HepG2 (cell line): ENCODE data around the gene FAM222B. TPM values are rescaled to one million over a fixed set of nuclear protein-coding genes. Genes with fewer than 3 reads are reported as not detected.

Experiments used
- KDM5B ChIP-seq: sonication (generic); formaldehyde crosslinking; IDR thresholded peaks from 2 replicates; pipeline ENCODE4 v1.4.0; 2020; ENCODE audit warnings: missing genetic modification reagents, mild to moderate bottlenecking, borderline replicate concordance
- MBNL3 ChIP-seq: fragments of 250-450 bp; sonication (Bioruptor Pico); conservative IDR thresholded peaks from 2 replicates; pipeline ENCODE4 v1.8.0; 2022; ENCODE audit warnings: mild to moderate bottlenecking, inconsistent platforms
- NCOA1 ChIP-seq: sonication (generic); formaldehyde crosslinking; IDR thresholded peaks from 2 replicates; pipeline ENCODE4 v1.9.0; 2021; ENCODE audit warnings: missing genetic modification reagents
- YY1 ChIP-seq: IDR thresholded peaks from 2 replicates; pipeline ENCODE4 v1.6.1; 2011; ENCODE audit warnings: low read length, low read depth, moderate library complexity, mild to moderate bottlenecking; ENCODE audit not compliant: insufficient read depth, insufficient replicate concordance
- ZNF720 ChIP-seq: sonication (generic); formaldehyde crosslinking; IDR thresholded peaks from 2 replicates; pipeline ENCODE4 v1.4.0; 2020; ENCODE audit warnings: missing genetic modification reagents
- ZNF768 ChIP-seq: sonication (generic); formaldehyde crosslinking; IDR thresholded peaks from 2 replicates; pipeline ENCODE4 v1.4.0; 2020; ENCODE audit warnings: missing genetic modification reagents
- ZSCAN30 ChIP-seq: sonication (generic); formaldehyde crosslinking; IDR thresholded peaks from 2 replicates; pipeline ENCODE4 v1.5.0; 2020; ENCODE audit warnings: mild to moderate bottlenecking, missing genetic modification reagents
- polyA plus RNA-seq, 8 experiments: library from polyadenylated mRNA; depleted of rRNA in 3 of 8; stranded (reverse) in 7 of 8; unstranded in 1 of 8; fragments of >200 nt; fragmentation: Illumina TruSeq in 4 of 8; extraction: Trizol in 4 of 8; gene quantifications; 2 replicates each; pipeline versions ENCODE4 v1.2.1 to v1.2.3, GENCODE V29; 2011 to 2016; ENCODE audit warnings: low read depth in 4 of 8, missing spikeins in 1 of 8, mixed read lengths in 1 of 8; ENCODE audit not compliant: insufficient read depth in 1 of 8
- total RNA-seq, 5 experiments: library from RNA; depleted of rRNA; stranded (reverse); fragments of >200 nt; fragmentation: Illumina TruSeq; extraction: Trizol; gene quantifications; 2 replicates each; pipeline ENCODE4 v1.2.3, GENCODE V29; 2016; ENCODE audit warnings: low read depth in 1 of 5
- TF ChIP-seq, protein P1 (sequence below): sonication (generic); formaldehyde crosslinking; IDR thresholded peaks from 2 replicates; pipeline ENCODE4 v1.4.0; 2020; ENCODE audit warnings: missing genetic modification reagents
- TF ChIP-seq, protein P2 (sequence below), 2 experiments: fragments of 450-650 bp in 1 of 2; sonication (generic) in 1 of 2; formaldehyde crosslinking in 1 of 2; IDR thresholded peaks; 2 replicates each; pipeline versions ENCODE4 v1.6.1 to v1.8.0; 2016 to 2022; ENCODE audit warnings: antibody characterized with exemption in 1 of 2, mild to moderate bottlenecking in 1 of 2, missing genetic modification reagents in 1 of 2
- TF ChIP-seq, protein P3 (sequence below): sonication (generic); formaldehyde crosslinking; IDR thresholded peaks from 2 replicates; pipeline ENCODE4 v1.4.0; 2020; ENCODE audit warnings: mild to moderate bottlenecking, missing genetic modification reagents
- TF ChIP-seq, protein P4 (sequence below): sonication (generic); formaldehyde crosslinking; IDR thresholded peaks from 2 replicates; pipeline ENCODE4 v1.5.1; 2020; ENCODE audit warnings: mild to moderate bottlenecking, missing genetic modification reagents

The FAM222B gene
- total and polyA plus RNA-seq, 2 of the 13 experiments (the other 11 are each of a cell fraction or from before 2014, with no cell fraction given) = 3.5 to 7.3 TPM

DNA sequence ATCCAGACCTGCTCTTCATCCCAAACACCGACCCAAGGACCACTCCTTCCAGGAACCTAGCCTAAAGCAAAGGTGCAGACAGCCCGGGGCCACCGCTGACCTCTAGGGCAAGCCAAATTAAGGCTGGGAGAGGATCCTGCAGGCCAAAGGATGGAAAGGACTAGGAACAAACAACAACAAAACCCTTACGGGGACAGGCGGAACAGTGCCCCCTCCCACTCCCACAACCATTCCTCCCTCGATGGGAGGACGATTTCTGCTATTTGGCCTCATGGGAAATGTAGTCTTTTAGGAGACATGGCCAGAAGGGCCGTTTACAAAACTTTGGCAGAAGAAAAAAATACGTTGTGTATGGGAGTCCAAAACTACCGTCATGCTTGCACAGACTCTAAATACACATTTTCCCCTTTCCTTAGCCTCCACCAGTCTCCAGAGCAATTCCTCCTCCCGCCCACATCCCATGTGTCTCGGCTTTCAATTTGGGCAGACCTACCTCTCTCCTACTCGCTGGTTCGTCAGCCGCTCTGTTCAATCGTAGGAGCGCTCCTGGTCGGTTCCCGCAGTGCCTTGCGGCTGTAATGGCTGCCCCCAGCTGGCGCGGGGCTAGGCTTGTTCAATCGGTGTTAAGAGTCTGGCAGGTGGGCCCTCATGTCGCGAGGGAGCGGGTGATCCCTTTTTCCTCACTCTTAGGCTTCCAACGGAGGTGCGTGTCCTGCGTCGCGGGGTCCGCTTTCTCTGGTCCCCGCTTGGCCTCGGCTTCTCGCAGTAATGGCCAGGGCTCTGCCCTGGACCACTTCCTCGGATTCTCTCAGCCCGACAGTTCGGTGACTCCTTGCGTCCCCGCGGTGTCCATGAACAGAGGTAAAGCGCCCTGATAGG, 12.1 kb upstream of the FAM222B start, which contains the start of gene ERAL1 (continued):
- TF ChIP-seq KDM5B (CRISPR knock-in tag) (peak; percentile 86; the same call in 1 of the 2 replicates), ZSCAN30 (CRISPR knock-in tag) (no peak), MBNL3 (no peak), ZNF720 (CRISPR knock-in tag) (no peak), ZNF768 (CRISPR knock-in tag) (peak; percentile 81), NCOA1 (CRISPR knock-in tag) (no peak), YY1 (peak; percentile 99)
- TF ChIP-seq, protein P1, sequence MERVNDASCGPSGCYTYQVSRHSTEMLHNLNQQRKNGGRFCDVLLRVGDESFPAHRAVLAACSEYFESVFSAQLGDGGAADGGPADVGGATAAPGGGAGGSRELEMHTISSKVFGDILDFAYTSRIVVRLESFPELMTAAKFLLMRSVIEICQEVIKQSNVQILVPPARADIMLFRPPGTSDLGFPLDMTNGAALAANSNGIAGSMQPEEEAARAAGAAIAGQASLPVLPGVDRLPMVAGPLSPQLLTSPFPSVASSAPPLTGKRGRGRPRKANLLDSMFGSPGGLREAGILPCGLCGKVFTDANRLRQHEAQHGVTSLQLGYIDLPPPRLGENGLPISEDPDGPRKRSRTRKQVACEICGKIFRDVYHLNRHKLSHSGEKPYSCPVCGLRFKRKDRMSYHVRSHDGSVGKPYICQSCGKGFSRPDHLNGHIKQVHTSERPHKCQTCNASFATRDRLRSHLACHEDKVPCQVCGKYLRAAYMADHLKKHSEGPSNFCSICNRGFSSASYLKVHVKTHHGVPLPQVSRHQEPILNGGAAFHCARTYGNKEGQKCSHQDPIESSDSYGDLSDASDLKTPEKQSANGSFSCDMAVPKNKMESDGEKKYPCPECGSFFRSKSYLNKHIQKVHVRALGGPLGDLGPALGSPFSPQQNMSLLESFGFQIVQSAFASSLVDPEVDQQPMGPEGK (CRISPR knock-in tag) = peak; percentile 95
- TF ChIP-seq, protein P2, sequence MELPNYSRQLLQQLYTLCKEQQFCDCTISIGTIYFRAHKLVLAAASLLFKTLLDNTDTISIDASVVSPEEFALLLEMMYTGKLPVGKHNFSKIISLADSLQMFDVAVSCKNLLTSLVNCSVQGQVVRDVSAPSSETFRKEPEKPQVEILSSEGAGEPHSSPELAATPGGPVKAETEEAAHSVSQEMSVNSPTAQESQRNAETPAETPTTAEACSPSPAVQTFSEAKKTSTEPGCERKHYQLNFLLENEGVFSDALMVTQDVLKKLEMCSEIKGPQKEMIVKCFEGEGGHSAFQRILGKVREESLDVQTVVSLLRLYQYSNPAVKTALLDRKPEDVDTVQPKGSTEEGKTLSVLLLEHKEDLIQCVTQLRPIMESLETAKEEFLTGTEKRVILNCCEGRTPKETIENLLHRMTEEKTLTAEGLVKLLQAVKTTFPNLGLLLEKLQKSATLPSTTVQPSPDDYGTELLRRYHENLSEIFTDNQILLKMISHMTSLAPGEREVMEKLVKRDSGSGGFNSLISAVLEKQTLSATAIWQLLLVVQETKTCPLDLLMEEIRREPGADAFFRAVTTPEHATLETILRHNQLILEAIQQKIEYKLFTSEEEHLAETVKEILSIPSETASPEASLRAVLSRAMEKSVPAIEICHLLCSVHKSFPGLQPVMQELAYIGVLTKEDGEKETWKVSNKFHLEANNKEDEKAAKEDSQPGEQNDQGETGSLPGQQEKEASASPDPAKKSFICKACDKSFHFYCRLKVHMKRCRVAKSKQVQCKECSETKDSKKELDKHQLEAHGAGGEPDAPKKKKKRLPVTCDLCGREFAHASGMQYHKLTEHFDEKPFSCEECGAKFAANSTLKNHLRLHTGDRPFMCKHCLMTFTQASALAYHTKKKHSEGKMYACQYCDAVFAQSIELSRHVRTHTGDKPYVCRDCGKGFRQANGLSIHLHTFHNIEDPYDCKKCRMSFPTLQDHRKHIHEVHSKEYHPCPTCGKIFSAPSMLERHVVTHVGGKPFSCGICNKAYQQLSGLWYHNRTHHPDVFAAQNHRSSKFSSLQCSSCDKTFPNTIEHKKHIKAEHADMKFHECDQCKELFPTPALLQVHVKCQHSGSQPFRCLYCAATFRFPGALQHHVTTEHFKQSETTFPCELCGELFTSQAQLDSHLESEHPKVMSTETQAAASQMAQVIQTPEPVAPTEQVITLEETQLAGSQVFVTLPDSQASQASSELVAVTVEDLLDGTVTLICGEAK (IDR thresholded peaks at IDR 0.05) = no peak
- TF ChIP-seq, protein P2 (CRISPR knock-in tag; IDR thresholded peaks at IDR 0.05) = peak; percentile 52
- TF ChIP-seq, protein P3, sequence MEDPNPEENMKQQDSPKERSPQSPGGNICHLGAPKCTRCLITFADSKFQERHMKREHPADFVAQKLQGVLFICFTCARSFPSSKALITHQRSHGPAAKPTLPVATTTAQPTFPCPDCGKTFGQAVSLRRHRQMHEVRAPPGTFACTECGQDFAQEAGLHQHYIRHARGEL = no peak
- TF ChIP-seq, protein P4, sequence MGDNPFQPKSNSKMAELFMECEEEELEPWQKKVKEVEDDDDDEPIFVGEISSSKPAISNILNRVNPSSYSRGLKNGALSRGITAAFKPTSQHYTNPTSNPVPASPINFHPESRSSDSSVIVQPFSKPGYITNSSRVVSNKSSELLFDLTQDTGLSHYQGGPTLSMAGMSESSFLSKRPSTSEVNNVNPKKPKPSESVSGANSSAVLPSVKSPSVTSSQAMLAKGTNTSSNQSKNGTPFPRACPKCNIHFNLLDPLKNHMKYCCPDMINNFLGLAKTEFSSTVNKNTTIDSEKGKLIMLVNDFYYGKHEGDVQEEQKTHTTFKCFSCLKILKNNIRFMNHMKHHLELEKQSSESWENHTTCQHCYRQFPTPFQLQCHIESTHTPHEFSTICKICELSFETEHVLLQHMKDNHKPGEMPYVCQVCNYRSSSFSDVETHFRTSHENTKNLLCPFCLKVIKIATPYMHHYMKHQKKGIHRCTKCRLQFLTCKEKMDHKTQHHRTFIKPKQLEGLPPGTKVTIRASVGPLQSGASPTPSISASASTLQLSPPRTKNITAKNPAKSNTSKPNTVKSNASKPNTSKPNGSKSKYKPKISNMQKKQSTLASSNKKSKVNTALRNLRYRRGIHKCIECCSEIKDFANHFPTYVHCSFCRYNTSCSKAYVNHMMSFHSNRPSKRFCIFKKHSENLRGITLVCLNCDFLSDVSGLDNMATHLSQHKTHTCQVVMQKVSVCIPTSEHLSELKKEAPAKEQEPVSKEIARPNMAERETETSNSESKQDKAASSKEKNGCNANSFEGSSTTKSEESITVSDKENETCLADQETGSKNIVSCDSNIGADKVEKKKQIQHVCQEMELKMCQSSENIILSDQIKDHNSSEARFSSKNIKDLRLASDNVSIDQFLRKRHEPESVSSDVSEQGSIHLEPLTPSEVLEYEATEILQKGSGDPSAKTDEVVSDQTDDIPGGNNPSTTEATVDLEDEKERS = peak; percentile 42; the same call in 1 of the 2 replicates
